IPS-18c (cell line): ENCODE measurements around the gene TIMM23.
A peak's percentile ranks its signal among the peaks of the same experiment; 100 is the strongest.
"Not testable (repeated sequence)": the region's sequence is repeated elsewhere in the genome, so short reads cannot be mapped to it uniquely, and the experiment has no call there.

ENCODE experiments used
- H3K4me3 ChIP-seq: 2 replicates; pipeline ENCODE4 v1.7.0; 2013; ENCODE audit warnings: low read depth, mild to moderate bottlenecking, low read length, moderate library complexity; ENCODE audit not compliant: insufficient read depth
- H3K9me3 ChIP-seq: one replicate; pipeline ENCODE4 v1.6.1; 2013; ENCODE audit warnings: mild to moderate bottlenecking, low read length, moderate library complexity; ENCODE audit not compliant: control insufficient read depth, insufficient read depth

Gene TIMM23

GRCh38 chr10:46033602-46034011 lies 61.3 kb downstream of the TIMM23 start:
- Histone ChIP-seq H3K4me3 (no peak overlapping the region), H3K9me3 (no peaks in the 10 kb centered on the region)

- H3K9me3 ChIP-seq = no peaks in the 10 kb centered on the region
- H3K4me3 ChIP-seq = no peak overlapping the region
Observed at GRCh38 chr10:46035923-46036849, 63.9 kb downstream of the TIMM23 start.

GRCh38 chr10:46037107-46037825 lies 65.0 kb downstream of the TIMM23 start:
- H3K9me3 ChIP-seq = no peaks in the 10 kb centered on the region
- H3K4me3 ChIP-seq = no peak overlapping the region

- Histone ChIP-seq H3K9me3 (no peaks in the 10 kb centered on the region), H3K4me3 (no peak overlapping the region)
Observed at GRCh38 chr10:46040004-46040403, 67.7 kb downstream of the TIMM23 start.

DNA sequence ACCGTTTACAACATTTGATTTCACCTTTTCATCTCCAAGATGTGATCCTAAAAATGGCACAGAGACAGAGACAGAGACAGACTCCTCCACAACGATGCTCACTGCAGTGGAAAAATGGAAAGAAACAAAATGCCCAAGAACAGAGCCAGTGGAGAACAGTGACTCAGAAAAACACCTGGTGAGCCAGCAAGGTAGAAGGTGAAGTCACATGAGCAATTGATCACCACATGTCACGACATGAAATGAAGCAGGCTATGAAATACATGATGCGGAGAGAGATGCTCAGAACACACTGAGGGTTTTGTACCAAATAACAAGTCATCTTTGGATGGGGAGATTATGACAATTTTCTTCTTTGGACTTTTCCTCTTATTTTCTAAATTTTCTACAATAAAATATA lies 70.2 kb downstream of the TIMM23 start:
- Histone ChIP-seq H3K4me3 (no peak overlapping the region), H3K9me3 (no peaks in the 10 kb centered on the region)

- Histone ChIP-seq H3K4me3 (no peak within 1 kb of the TSS), H3K9me3 (no peaks in the 10 kb centered on the region)
Observed at GRCh38 chr10:46046261-46046660, 74.0 kb downstream of the TIMM23 start, which contains the start of gene MSMB. MSMB (minus strand) TSS chr10:46046269; CDS start chr10:46046237, 32 bp downstream.

DNA sequence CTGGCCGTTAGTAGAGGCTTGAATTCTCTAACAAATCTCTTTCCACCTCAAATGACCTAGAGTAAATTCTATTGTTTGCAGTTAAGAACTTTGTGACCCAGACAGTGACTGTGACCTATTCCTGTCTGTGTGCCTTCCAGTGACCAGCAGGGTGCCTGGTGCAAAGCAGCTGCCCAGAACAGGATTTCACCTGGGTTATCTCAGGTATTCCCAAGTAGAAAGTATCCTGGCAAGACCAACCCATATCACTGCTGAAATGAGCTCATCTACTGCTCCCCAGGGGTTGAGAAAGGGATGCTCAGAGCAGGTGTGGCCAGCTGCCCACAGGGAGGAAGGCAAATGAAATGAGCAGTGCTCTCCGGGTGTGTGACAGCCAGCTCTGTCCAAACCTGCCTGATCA lies 75.9 kb downstream of the TIMM23 start:
- Histone ChIP-seq H3K4me3 (no peak overlapping the region), H3K9me3 (no peaks in the 10 kb centered on the region)

GRCh38 chr10:46049497-46049831 lies 77.2 kb downstream of the TIMM23 start:
- H3K9me3 ChIP-seq, H3K4me3 ChIP-seq: not testable (repeated sequence)

DNA sequence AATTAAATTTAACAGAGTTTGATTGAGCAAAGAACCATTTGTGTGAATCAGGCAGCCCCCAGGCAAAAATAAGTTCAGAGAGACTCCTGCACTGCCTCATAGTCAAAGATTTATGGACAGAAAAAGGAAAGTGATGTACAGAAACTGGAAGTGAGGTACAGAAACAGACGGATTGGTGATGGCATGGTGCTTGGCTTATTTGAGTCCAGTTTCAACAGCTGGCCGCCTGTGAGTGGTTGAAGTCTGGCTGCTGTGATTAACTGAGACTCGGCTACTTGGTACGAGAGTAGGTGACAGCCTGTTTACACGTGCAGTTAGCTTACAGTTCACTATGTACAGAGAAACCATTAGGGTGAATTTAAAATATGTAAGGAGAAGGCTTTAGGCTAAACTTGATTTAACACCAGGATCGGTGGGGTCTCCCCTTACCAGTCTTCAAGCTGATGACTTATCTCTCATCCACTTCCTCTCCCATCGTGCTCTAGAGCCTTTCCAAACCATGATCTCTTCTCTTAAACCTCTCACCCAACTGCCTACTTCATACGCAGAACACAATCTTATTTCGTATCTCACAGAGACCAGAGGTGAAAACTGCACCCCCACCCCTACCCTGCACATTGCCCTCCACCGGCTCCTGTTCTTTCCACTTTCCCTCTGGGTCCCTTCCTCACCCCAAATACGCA lies 78.8 kb downstream of the TIMM23 start:
- no peaks in the 10 kb centered on the region for H3K9me3 ChIP-seq
- H3K4me3 ChIP-seq = no peak overlapping the region

GRCh38 chr10:46052057-46052790 lies 79.9 kb downstream of the TIMM23 start:
- no peak overlapping the region for H3K4me3 ChIP-seq

DNA sequence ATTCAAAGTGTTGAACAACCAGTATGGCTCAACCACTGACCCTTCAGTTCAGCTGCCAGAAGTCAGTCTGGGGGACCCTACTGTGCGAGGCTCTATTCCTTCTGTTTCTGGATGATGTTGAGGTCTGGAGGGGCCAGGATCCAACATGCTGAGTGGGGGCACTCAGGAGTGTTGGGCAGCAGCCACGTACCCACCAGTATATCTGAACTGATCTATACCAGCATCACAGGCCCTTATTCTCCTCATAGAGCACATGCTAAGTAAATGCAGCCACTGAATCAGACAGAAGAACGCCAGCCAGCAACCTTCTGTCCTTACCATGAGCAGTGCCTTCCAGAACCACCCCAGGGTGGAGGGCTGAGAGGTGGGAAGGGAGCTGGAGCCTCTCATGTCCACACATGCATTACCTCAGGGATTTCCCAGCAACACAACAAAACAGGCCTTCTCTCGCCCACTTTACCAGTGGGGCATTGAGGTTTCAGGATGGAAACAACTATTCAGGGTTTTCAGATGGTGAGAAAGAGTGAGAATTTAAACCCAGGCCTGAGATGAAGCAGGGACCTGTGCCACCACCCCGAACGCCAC lies 80.6 kb downstream of the TIMM23 start:
- H3K9me3 ChIP-seq = no peaks in the 10 kb centered on the region
- H3K4me3 ChIP-seq = peak overlapping the region; percentile 17; the same call in 1 of the 2 replicates

More at GRCh38 chr10:46052057-46052790, 79.9 kb downstream of the TIMM23 start:
- H3K9me3 ChIP-seq = no peaks in the 10 kb centered on the region
